ENCODE data around the gene MYH3.

DNA sequence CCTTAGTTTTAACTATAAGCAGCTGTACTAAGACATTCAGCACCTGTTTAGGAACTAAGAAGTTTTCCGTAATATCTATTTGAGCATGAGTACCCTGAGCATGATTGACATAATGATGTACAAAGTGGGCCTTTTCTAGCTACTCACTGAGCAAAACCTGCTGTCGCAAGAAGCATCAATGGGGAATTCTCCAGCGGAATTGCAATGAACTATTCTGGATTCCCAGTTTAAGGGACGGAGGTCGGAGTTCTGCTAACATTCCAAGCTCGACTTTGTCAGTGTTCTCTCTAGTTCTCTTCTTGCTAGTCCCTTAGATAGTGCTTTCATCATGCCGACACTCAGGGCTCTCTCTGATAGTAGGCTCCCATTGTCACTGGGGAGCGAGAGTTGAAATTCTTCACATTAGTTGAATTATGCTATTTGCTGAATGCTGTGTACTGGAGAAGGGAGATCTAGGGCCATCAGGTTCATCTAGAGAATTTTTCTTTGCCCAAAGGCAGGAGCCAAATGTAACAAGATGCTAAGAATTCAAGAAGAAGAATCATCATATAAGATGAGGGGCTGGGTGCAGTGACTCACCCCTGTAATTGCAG is 67.5 kb downstream of the MYH3 start:
- TF ChIP-seq POLR2A (IDR thresholded peaks at IDR 0.05), result no peak
- no peak for TF ChIP-seq POLR2AphosphoS5 (IDR thresholded peaks at IDR 0.05)

All from sigmoid colon (tissue), 4 donors.